ENCODE results near the gene RNASE9. TPM values are rescaled to one million over a fixed set of nuclear protein-coding genes. Genes with fewer than 3 reads are reported as not detected.
"Not testable (repeated sequence)": the region's sequence is repeated elsewhere in the genome, so short reads cannot be mapped to it uniquely, and the experiment has no call there.

The RNASE9 gene
- total RNA-seq, 1 experiment from 2014 or later, result not detected

- Histone ChIP-seq H3K36me3 (replicated peaks; ENCODE audit: control insufficient read depth, insufficient read depth, low read length) (no peaks in the 10 kb centered on the region), H3K4me3 (ENCODE audit: insufficient read depth, low read depth, low read length) (no peak overlapping the region), H3K27me3 (ENCODE audit: control insufficient read depth, insufficient read depth, low read length) (no peaks in the 10 kb centered on the region)
- no peak for DNase-seq
Observed at GRCh38 chr14:20515846-20516245, 45.0 kb downstream of the RNASE9 start.

- DNase-seq, result no peak
- Histone ChIP-seq H3K36me3 (replicated peaks; ENCODE audit: control insufficient read depth, insufficient read depth, low read length) (no peaks in the 10 kb centered on the region), H3K27me3 (ENCODE audit: control insufficient read depth, insufficient read depth, low read length) (no peaks in the 10 kb centered on the region), H3K4me3 (ENCODE audit: insufficient read depth, low read depth, low read length) (no peak overlapping the region)
Observed at GRCh38 chr14:20512177-20512905, 48.5 kb downstream of the RNASE9 start.

- Histone ChIP-seq H3K4me3 (ENCODE audit: insufficient read depth, low read depth, low read length) (no peak overlapping the region), H3K27me3 (ENCODE audit: control insufficient read depth, insufficient read depth, low read length) (no peaks in the 10 kb centered on the region), H3K36me3 (replicated peaks; ENCODE audit: control insufficient read depth, insufficient read depth, low read length) (no peaks in the 10 kb centered on the region)
- no peak for DNase-seq
Observed at GRCh38 chr14:20508367-20508766, 52.5 kb downstream of the RNASE9 start.

- H3K27me3 ChIP-seq (ENCODE audit: control insufficient read depth, insufficient read depth, low read length); DNase-seq; H3K4me3 ChIP-seq (ENCODE audit: insufficient read depth, low read depth, low read length); H3K36me3 ChIP-seq (replicated peaks; ENCODE audit: control insufficient read depth, insufficient read depth, low read length): not testable (repeated sequence)
Observed at GRCh38 chr14:20507537-20507936, 53.3 kb downstream of the RNASE9 start.

- not testable (repeated sequence) for DNase-seq; H3K36me3 ChIP-seq (replicated peaks; ENCODE audit: control insufficient read depth, insufficient read depth, low read length); H3K4me3 ChIP-seq (ENCODE audit: insufficient read depth, low read depth, low read length); H3K27me3 ChIP-seq (ENCODE audit: control insufficient read depth, insufficient read depth, low read length)
Observed at GRCh38 chr14:20506752-20507151, 54.1 kb downstream of the RNASE9 start.

GRCh38 chr14:20506276-20506675 lies 54.6 kb downstream of the RNASE9 start:
- not testable (repeated sequence) for H3K36me3 ChIP-seq (replicated peaks; ENCODE audit: control insufficient read depth, insufficient read depth, low read length); H3K27me3 ChIP-seq (ENCODE audit: control insufficient read depth, insufficient read depth, low read length); H3K4me3 ChIP-seq (ENCODE audit: insufficient read depth, low read depth, low read length); DNase-seq

Other genes with a start within 250 kb of the RNASE9 start
- 174 and 295 TPM in 2 replicates for gene CCNB1IP1, start 227.8 kb downstream of the RNASE9 start, total RNA-seq (2014; rRNA removed; shearing (Covaris generic))
- gene PARP2, start 217.4 kb downstream of the RNASE9 start, total RNA-seq (2014; rRNA removed; shearing (Covaris generic)), result 26.5 and 31.6 TPM in 2 replicates
- 10.5 and 12.6 TPM in 2 replicates for gene TEP1, start 147.5 kb downstream of the RNASE9 start, total RNA-seq (2014; rRNA removed; shearing (Covaris generic))
- gene KLHL33, start 124.9 kb downstream of the RNASE9 start, total RNA-seq (2014; rRNA removed; shearing (Covaris generic)), result 0.28 TPM in 1 of 2 replicates, not detected in the other
- gene OSGEP, start 106.2 kb downstream of the RNASE9 start, total RNA-seq (2014; rRNA removed; shearing (Covaris generic)), result 58.4 and 62.6 TPM in 2 replicates
- gene APEX1, start 105.8 kb downstream of the RNASE9 start, total RNA-seq (2014; rRNA removed; shearing (Covaris generic)), result 87.1 and 106 TPM in 2 replicates
- gene PIP4P1, start 99.6 kb downstream of the RNASE9 start, total RNA-seq (2014; rRNA removed; shearing (Covaris generic)), result 33.6 and 36.1 TPM in 2 replicates
- 244 and 255 TPM in 2 replicates for gene PNP, start 91.6 kb downstream of the RNASE9 start, total RNA-seq (2014; rRNA removed; shearing (Covaris generic))
- gene RNASE10, start 55.5 kb downstream of the RNASE9 start, total RNA-seq (2014; rRNA removed; shearing (Covaris generic)), result not detected in 2 replicates
- not detected in 2 replicates for gene RNASE11, start 27.0 kb upstream of the RNASE9 start, total RNA-seq (2014; rRNA removed; shearing (Covaris generic))
- not detected in 2 replicates for gene RNASE12, start 30.3 kb upstream of the RNASE9 start, total RNA-seq (2014; rRNA removed; shearing (Covaris generic))
- gene OR6S1, start 80.6 kb upstream of the RNASE9 start, total RNA-seq (2014; rRNA removed; shearing (Covaris generic)), result not detected in 2 replicates
- 15.8 and 20.5 TPM in 2 replicates for gene RNASE4, start 123.5 kb upstream of the RNASE9 start, total RNA-seq (2014; rRNA removed; shearing (Covaris generic))
- gene ANG, start 127.7 kb upstream of the RNASE9 start, total RNA-seq (2014; rRNA removed; shearing (Covaris generic)), result 19.4 and 23.5 TPM in 2 replicates
- gene EDDM3A, start 184.8 kb upstream of the RNASE9 start, total RNA-seq (2014; rRNA removed; shearing (Covaris generic)), result not detected in 2 replicates
- not detected in 2 replicates for gene EDDM3B, start 207.4 kb upstream of the RNASE9 start, total RNA-seq (2014; rRNA removed; shearing (Covaris generic))
- gene RNASE6, start 220.2 kb upstream of the RNASE9 start, total RNA-seq (2014; rRNA removed; shearing (Covaris generic)), result 0.66 and 0.92 TPM in 2 replicates
- gene RNASE1, start 241.8 kb upstream of the RNASE9 start, total RNA-seq (2014; rRNA removed; shearing (Covaris generic)), result 72.7 and 124 TPM in 2 replicates

Data from H7 (cell line).